Esophagus squamous epithelium (tissue), 4 donors: Measurements from ENCODE around the gene PAK6.

ENCODE experiments used
- CTCF ChIP-seq, 6 experiments: fragments of 450-650 bp in 4 of 6; fragments of 200-600 bp in 2 of 6; sonication (generic) in 2 of 6; IDR thresholded peaks; one replicate each; pipeline ENCODE4 v1.5.1; 2016 to 2019; ENCODE audit warnings: antibody characterized with exemption in 6 of 6, mild to moderate bottlenecking in 4 of 6, moderate library complexity in 4 of 6
- POLR2A ChIP-seq, 4 donors: fragments of 450-650 bp; IDR thresholded peaks; one replicate each; pipeline ENCODE4 v1.6.1; 2017; ENCODE audit warnings: antibody characterized with exemption in 4 of 4, mild to moderate bottlenecking in 4 of 4, moderate library complexity in 3 of 4

- TF ChIP-seq CTCF (IDR thresholded peaks at IDR 0.05) (no peak), POLR2A (IDR thresholded peaks at IDR 0.05) (no peak)
Observed at GRCh38 chr15:40198355-40199085, 40.3 kb upstream of the PAK6 start.
